Stimulated activated CD8-positive, alpha-beta memory T cell treated with anti-CD3 and anti-CD28 coated beads, Interleukin-12 subunit alpha, Interleukin-12 subunit beta, amount 100 ng/mL, for 24 hours (primary cell): Measurements from ENCODE around the gene ORM1.
"Not testable (repeated sequence)": the region's sequence is repeated elsewhere in the genome, so short reads cannot be mapped to it uniquely, and the experiment has no call there.

Experiments used
- DNase-seq: peaks from one replicate; pipeline ENCODE4 v3.0.0-alpha.2; 2020; ENCODE audit errors: extremely low read depth

The ORM1 gene

DNA sequence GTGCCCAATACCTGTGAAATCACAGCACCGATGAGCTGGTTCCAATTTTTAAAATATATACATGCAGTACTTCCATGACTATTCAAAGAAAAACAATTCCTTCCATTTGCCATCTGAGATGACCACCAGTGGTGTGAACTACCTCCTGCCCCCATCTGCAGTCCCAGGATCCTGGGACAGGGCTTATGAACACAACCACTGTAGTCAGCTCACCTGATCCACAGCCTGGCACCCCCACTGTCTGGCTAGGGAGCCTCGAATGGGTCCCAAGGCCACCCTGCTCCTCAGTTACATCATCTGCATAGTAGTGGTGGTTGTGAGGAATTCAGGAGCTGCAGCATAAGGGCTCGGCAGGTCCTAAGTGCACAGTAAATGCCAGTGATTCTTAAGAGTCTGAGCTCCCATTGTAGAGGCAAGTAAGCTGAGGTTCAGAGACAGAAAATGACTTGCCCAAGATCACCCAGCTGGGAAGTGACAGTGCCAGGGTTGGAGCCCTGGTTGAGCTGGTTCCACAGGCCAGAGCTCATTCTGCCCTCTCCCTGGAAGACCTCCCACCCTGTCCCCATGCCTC, 2.9 kb downstream of the ORM1 start:
- DNase-seq = not testable (repeated sequence)

DNA sequence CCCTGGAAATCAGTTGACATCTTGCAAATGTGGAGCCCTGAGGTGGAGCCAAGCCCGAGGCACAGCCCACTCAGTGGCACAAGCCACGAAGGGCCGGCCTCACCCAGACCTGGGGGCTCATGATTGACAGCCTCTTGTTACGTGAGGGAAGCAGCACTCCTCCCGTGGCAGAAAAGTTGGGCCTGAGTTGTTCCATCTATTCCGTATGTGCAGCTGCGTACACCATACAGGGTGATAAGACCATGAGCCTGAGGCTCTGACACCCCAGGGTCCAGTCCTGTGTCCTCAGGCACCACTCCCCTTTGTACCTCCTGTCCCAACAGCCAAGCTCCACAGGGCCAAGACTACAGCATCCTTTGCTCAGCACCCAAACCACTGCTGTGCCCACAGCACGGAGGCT, 4.9 kb downstream of the ORM1 start:
- DNase-seq = no peak

DNA sequence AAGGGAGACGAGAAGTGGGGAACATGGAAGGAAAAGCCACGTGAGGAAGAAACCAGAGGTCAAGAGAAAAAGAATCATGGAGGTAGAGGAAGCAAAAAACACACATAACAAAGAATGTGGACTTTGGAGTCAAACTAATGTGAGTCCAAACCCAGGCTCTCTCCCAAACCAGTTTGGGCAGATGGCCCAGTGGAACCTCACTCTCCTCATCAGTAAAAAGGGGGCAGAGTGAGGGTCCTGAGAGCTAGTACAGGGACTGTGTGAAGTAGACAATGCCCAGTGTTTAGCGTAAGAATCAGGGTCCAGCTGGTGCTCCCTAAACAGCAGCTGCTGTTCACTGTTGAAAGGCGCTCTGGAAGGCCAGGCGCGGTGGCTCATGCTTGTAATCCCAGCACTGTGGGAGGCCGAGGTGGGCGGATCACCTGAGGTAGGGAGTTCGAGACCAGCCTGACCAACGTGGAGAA, 5.5 kb downstream of the ORM1 start:
- DNase-seq = not testable (repeated sequence)

DNA sequence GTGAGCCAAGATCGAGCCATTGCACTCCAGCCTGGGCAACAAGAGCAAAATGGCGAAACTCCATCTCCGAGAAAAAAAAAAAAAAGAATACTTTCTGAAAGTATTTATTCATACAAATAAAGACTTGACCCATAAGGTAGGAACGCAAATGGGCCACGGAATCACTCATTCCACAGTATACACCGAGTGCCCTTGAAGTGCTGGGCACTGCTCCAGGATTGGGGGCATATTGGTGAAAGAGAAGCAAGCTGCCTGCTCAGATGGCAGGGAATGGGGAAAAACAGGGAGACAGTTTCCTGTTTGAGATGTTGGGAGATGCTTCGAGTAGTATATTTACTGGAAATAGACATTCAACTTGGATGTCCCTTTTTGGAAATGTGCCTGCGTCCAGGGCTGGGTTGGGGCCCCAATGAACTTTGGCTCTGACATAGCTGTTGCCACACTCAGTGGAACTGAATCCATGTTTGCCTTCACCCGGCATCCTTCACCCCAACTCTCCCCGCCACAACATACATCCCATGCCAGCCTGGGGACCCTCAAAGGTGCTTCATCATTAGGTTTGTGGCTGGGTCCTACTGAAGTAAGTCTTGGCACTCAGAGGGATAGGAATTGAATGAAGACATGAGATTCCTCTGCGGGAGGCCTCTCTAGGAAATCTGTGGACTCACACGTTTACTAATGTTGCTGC, 6.2 kb downstream of the ORM1 start:
- not testable (repeated sequence) for DNase-seq

DNA sequence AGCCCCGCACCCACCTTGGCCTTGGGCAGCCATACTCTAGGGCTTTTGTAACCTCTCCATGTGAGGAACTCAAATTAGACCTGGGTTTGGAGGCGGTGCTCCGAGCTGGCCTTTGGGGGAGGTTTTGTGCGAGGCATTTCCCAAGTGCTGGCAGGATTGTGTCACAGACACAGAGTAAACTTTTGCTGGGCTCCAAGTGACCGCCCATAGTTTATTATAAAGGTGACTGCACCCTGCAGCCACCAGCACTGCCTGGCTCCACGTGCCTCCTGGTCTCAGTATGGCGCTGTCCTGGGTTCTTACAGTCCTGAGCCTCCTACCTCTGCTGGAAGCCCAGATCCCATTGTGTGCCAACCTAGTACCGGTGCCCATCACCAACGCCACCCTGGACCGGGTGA, 6.7 kb downstream of the ORM1 start, which contains the start of gene ORM2:
ORM2 (plus strand) TSS at position 245 of the 398 bp plus-strand sequence; CDS start at position 281, 36 bp downstream.
- DNase-seq = not testable (repeated sequence)

DNA sequence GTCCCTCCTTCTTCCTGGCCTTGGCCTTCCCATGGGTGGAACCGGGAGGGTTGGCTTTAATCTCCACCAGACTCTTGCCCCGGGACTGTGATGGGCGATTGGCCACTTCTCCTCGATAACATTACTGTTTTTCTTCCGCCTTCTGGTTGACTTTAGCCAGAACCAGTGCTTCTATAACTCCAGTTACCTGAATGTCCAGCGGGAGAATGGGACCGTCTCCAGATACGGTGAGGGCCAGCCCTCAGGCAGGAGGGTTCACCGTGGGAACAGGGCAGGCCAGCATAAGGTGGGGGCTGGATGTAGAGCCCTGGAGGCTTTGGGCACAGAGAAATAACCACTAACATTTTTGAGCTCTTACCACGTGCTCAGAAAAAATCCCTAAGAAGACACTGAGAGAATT, 7.7 kb downstream of the ORM1 start:
- DNase-seq = no peak

DNA sequence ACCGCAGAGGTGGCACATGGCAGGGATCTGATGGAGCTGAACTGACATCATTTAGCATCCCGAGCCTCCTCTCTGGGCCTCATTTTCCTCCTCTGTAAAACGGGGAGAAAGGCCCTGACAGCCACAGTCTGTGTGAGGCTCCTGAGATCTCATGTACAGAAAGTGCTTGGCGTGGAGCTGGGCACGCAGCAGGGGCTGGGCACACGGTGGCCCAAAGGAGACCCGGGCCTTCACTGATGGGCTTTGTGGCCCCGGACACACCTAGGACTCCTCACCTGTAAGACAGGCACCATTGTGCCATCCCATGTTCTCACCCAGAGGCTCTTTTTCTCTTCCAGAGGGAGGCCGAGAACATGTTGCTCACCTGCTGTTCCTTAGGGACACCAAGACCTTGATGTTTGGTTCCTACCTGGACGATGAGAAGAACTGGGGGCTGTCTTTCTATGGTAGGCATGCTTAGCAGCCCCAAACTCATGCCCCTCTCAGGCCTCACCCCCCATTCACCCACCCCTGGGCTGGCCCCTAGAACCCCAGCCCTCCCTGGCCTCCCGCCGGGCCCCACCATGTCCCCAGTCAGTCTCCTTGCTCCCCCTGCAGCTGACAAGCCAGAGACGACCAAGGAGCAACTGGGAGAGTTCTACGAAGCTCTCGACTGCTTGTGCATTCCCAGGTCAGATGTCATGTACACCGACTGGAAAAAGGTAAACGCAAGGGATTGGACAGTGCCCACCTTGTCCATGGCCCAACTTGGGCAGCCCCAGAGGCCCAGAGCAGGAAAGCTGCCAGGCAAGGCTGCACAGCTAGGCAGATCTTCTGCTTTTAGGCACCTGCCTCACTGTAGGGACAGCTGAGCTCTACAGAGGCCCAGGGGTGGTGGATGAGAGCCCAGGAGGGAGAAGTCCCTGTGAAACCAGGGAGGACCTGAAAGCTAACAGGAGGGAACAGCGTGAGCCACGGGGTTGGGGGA, 8.6 kb downstream of the ORM1 start:
- DNase-seq = not testable (repeated sequence)

DNA sequence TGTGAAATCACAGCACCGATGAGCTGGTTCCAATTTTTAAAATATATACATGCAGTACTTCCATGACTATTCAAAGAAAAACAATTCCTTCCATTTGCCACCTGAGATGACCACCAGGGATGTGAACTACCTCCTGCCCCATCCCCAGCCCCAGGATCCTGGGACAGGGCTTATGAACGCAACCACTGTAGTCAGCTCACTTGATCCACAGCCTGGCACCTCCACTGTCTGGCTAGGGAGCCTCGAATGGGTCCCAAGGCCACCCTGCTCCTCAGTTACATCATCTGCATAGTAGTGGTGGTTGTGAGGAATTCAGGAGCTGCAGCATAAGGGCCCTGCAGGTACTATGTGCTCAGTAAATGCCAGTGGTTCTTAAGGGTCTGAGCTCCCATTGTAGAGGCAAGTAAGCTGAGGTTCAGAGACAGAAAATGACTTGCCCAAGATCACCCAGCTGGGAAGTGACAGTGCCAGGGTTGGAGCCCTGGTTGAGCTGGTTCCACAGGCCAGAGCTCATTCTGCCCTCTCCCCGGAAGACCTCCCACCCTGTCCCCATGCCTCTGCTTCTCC, 9.7 kb downstream of the ORM1 start:
- not testable (repeated sequence) for DNase-seq

DNA sequence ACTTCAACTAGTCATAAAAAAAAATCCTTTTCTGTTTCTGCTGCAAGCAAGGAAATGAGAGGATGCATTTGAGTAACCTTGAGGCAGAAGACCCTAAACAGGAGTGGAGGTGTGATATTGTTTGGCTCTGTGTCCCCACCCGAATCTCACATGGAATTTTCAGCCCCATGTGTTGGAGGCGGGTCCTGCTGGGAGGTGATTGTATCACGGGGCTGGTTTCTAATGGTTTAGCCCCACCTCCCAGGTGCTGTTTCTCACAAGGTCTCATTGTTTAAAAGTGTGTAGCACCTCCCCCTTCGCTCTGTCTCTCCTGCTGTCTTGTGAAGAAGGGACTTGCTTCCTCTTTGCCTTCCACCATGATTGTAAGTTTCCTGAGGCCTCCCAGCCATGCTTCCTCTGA, 10.8 kb downstream of the ORM1 start:
- DNase-seq = not testable (repeated sequence)

DNA sequence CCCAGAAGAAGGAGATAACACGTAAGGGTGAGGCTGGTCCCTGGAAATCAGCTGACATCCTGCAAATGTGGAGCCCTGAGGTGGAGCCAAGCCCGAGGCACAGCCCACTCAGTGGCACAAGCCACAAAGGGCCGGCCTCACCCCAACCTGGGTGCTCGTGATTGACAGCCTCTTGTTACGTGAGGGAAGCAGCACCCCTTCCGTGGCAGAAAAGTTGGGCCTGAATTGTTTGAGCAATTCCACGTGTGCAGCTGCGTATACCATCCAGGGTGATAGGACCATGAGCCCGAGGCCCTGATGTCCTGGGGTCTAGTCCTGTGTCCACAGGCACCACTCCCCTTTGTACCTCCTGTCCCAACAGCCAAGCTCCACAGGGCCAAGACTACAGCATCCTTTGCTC, 11.6 kb downstream of the ORM1 start:
- DNase-seq = no peak

DNA sequence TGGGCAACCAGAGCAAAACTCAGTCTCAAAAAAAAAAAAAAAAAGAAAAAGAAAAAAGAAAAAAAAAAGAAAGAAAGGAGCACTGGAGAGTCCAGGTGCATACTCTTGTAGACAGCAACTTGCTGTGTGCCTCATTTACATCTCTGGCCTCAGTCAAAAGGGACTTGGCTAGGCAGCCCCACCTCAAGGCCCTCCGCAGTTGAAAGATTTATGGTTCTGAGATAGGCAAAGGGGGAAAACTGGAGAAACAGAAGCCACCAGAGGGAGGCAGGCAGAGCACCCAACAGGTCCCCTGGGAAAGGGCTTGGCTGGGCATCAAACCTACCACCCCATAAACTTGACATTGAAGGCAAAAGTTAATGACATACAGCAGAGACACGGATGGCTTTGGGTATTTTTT, 12.8 kb downstream of the ORM1 start:
- DNase-seq = no peak

DNA sequence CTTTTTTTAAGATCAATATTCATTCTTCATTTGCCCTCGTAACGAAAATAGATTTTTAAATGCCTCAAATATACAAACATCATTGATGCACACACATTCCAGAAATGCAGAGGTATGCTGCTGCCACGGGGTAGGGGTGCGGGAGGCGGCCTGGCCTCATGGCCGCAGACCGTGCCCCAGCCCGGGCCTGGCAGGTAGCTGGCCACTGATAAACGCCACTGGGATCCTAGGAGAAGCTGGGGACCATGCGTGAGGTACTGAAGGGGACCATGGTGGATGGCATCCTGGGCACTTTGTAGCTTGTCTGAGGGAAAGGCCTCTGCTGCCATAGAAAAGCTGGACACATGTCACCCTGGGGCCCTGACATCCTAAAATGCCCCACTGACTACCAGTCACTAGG, 13.3 kb downstream of the ORM1 start:
- DNase-seq = no peak

DNA sequence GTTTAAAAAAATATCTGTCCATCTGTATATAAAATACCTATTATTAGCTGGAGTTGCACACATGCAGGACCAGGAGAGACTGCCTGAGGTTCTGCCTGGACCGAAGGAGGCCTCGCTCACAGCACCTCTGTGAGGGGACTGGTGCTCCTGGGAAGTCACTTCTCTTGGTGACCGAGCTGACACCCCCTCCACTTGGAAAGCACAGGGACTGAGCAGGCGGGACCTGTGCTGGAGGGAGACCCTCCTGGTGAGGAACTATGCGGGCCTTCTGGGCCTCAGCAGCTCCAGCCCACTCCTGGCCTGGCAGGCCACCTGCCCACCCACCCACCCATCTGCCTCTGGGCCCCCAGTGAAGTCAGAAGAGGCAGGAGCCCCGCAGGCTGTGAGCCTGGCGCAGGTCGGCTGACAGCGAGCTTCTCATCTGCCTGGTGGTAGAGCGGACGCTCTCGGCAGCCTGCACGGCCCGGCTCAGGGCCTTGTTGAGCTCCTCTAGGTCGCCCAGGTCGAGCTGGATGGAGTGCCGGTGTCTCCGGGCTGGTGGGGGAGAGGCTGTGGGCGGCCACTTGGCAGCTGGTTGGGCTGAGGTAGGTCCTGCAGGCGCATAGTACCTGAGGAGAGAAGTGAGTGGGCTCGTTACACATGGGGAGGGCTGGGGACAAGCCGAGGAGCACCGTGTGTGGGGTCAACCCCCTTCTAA, 13.9 kb downstream of the ORM1 start:
- no peak for DNase-seq

DNA sequence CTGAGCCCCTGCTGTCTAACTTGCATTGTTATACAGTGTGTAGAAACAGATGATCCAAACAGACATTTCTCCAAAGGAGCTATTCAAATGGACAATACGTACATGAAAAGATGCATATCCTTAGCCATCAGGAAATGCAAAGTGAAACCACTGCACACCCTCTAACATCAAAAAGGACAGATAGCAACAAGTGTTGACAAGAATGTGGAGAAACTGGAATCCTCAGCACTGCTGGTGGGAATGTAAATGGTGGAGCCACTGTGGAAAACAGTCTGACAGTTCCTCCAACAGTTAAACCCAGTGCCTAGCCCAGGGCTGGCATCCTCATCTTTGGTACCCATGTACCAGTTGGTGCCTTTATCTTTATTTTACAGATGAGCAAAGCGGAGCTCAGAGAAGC, 15.3 kb downstream of the ORM1 start:
- DNase-seq = no peak

DNA sequence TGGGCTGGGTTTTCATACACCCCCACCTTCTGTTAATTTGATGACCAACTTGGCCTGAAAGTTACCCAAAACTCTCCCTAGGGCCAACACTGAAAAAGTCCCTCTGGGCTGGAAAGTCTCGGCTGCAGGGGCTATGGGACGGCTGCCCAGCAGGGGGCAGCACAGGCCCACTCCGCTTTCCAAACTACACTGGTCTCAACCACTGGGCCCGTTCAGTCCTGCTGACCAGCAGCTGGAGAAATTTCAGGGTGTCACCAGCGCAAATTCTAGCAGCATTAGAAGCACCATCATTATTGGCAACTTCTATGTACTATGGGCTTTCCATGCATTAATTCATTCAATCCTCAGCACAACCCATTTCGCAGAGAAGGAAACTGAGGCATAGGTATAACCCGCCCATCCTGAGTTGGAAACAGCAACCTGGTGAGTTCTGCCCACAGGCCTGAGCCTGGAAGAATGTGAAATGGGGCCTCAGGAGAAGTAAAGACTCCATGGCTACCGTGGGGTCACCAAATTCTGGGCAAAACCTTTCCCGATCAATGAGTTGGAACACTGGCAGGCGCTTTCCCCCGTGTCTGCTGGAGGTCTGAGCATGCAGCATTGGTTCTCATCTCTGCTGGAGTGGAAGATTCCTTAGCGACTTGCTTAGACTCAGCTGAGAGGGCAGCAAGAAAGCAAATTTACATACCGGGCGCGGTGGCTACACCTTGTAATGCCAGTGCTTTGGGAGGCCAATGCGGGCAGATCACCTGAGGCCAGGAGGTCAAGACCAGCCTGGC, 16.4 kb downstream of the ORM1 start:
- DNase-seq = peak; percentile 34

DNA sequence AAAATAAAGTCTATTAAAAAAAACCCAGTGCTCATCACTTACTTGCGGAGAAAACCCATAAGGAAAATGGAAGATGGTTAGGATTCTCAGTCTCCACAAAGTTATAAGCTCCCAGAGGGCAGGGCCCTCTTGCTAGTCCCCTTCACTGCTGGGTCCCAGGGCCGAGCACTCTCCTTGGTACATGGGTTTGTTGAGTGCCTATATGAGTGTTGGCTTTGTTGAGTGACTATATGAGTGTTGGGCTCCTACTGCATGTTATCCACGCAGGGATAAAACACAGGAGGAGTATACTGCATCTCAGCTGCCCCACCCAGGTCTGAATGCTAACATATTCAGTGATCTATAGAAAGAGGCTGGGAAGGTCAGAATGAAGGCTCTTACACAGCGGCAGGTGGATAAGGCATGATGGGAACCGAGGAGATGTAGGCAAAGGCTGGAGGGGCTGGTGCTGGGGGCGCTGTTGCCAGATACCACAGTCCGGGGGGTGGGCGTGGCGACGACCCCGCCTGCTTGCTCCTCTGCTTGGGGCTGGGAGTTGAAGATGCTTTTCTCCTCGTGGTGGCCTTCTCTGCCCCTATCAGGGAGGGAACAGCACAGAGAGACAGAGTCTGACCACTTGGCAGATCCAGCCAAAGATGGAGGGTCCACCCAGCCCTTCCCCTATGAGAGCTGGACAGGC, 18.4 kb downstream of the ORM1 start:
- no peak for DNase-seq

DNA sequence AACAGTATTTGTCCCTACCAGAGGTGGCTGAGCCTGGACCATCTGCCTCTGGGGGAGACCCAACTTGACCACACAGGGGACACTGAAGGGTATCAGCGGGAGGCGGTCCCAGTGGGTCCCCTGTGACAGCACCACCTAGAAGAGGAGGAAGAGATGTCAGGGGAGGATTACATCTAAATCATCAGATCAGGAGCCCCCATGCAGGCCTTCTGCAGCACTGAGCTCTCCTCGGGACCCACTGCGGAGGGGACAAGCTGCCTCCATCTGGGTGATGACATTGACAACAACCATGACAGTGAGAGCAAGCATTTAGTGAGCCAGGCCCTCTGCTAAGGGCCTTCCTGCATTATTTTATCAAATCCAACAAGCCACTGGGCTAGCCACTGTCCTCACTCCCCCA, 19.1 kb downstream of the ORM1 start:
- DNase-seq = no peak

DNA sequence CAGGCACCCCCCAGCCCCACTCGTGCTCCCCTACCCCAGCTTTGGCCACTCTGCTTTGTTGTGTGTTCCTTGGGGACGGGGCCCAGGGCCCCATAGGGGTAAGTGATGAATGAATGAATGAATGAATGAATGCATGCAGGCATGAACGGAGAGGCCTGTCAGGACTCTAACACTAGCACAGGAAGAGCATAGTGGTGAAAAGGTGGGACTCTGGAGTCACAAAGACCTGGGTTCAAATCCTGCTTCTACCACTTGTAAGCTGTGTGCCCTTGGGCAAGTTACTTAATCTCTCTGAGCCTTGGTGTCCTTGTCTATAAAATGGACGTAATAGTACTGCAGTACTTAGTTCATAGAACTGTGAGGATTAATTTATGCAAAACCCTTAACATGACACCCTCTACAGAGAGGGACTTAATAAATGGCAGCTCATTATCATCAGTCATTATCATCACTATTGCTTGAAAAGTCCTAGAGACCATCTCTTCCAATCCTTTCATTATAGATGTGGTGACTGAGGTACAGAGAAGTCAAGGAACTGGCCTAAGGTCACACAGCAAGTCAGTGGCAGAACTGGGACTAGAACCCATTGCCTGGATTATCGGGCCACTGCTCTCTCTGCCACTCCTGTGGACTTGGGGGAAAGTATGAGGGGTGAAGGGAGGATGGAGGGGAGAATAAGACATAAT, 20.0 kb downstream of the ORM1 start:
- no peak for DNase-seq

DNA sequence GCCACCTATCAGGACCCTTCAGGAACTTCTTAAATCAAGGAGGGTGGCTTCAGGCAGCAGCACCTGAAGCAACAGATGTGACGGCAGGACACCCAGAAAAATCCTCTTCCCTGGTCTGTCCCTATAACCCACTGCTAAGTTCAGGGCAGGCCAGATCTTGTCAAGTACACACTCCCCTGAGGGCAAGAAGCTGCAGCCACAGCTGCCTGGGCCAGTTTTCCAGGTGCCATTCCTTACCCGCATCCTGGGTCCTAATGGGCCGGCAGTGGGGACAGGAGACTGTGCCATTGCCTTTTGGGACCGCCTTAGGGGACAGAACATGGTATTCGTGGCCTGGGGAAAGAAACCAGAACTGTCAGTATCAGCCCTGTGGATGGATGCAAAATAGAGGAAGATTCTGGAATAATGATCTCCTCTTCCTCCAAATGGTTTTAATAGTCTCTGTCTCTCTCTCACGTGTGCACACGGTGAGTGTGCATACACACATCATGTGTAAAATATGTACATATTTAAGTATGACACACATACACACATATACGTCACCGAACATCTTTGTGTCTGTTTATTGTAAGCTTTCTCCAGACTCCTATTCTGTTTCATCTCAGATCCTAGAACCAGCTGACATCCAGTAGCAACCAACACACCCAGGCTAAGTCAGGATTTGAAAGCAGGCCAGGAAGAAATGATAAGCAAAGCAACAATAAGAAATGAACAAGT, 20.7 kb downstream of the ORM1 start:
- no peak for DNase-seq
